Adrenal gland (tissue), 5 donors: ENCODE measurements around the gene TLCD3A.

Experiments used
- POLR2A ChIP-seq, 2 donors: fragments of 450-650 bp; IDR thresholded peaks; one replicate each; pipeline ENCODE4 v1.6.1; 2017; ENCODE audit warnings: antibody characterized with exemption in 2 of 2, mild to moderate bottlenecking in 2 of 2, moderate library complexity in 1 of 2
- TF ChIP-seq, protein P1 (sequence below), 6 experiments: fragments of 450-650 bp in 4 of 6; fragments of 200-600 bp in 2 of 6; sonication (generic) in 1 of 6; IDR thresholded peaks; 1 replicate in 5 of 6; 2 replicates in 1 of 6; pipeline versions ENCODE4 v1.5.1 to v1.8.0; 2016 to 2021; ENCODE audit warnings: antibody characterized with exemption in 6 of 6, mild to moderate bottlenecking in 2 of 6, moderate library complexity in 1 of 6
- donor health status: DM: no; HTN: no; CAD: no.

DNA sequence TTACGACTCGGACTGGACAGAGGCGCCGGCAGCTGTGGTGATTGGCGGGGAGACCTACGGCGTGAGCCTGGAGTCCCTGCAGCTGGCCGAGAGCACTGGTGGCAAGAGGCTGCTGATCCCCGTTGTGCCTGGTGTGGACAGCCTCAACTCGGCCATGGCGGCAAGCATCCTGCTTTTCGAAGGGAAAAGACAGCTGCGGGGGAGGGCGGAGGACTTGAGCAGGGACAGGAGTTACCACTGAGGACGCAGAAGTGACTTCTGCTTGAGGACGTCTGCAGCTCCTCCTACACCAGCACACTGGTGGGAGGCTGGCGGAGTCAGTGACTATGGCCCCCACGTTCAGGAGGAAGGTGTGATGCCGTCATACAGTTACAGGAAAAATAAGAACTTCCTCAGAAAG, 59.4 kb downstream of the TLCD3A start:
- TF ChIP-seq, protein P1, sequence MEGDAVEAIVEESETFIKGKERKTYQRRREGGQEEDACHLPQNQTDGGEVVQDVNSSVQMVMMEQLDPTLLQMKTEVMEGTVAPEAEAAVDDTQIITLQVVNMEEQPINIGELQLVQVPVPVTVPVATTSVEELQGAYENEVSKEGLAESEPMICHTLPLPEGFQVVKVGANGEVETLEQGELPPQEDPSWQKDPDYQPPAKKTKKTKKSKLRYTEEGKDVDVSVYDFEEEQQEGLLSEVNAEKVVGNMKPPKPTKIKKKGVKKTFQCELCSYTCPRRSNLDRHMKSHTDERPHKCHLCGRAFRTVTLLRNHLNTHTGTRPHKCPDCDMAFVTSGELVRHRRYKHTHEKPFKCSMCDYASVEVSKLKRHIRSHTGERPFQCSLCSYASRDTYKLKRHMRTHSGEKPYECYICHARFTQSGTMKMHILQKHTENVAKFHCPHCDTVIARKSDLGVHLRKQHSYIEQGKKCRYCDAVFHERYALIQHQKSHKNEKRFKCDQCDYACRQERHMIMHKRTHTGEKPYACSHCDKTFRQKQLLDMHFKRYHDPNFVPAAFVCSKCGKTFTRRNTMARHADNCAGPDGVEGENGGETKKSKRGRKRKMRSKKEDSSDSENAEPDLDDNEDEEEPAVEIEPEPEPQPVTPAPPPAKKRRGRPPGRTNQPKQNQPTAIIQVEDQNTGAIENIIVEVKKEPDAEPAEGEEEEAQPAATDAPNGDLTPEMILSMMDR (IDR thresholded peaks at IDR 0.05), result no peak
- TF ChIP-seq POLR2A (IDR thresholded peaks at IDR 0.05), result no peak
